ENCODE data around the gene ARL14EPL. TPM values are rescaled to one million over a fixed set of nuclear protein-coding genes. Genes with fewer than 3 reads are reported as not detected.
A peak's percentile ranks its signal among the peaks of the same experiment; 100 is the strongest.

The ARL14EPL gene
- total RNA-seq, 1 donor from 2014 or later, result not detected

DNA sequence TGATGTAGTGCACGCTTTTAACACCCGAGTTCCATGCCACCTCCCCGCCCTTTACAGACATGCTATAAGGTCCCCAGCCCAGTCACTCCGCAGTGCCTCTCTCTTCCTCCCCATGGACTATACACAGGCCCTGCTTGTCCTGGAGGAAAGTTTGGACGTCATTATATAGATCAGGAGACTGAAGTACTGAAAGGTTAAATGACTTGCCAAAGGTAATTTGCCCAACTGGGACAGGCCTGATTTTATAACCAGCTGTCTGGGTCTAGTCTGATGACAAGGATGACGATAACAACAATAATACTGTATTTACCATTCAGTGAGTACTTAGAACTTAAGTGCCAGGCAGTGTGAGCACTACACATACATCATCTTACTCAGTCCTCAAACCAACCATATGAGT is 36.9 kb upstream of the ARL14EPL start:
- Histone ChIP-seq H3K27me3 (ENCODE audit: insufficient read depth, low read length) (no peaks in the 10 kb centered on the region), H3K9me3 (ENCODE audit: insufficient read depth, low read depth, low read length) (no peaks in the 10 kb centered on the region), H3K36me3 (ENCODE audit: insufficient read depth, low read length) (no peaks in the 10 kb centered on the region), H2AFZ (ENCODE audit: low read depth, low read length) (no peak overlapping the region), H3K79me2 (ENCODE audit: insufficient read depth, low read length) (no peaks in the 10 kb centered on the region), H3K27ac (ENCODE audit: low read depth, low read length) (no peak overlapping the region), H3K9ac (ENCODE audit: low read length) (no peak overlapping the region), H3K4me3 (ENCODE audit: insufficient read depth, low read depth, low read length) (no peak overlapping the region), H3K4me1 (ENCODE audit: insufficient read depth, low read length) (no peaks in the 10 kb centered on the region), H4K20me1 (ENCODE audit: insufficient read depth, low read length) (no peaks in the 10 kb centered on the region), H3K4me2 (ENCODE audit: low read length) (no peak overlapping the region)
- H3K4me1 Mint-ChIP-seq (ENCODE audit: low read depth, unreplicated experiment), result no peaks in the 10 kb centered on the region
- H3K27me3 Mint-ChIP-seq (ENCODE audit: low read depth, unreplicated experiment), result no peaks in the 10 kb centered on the region
- TF ChIP-seq EZH2 (IDR thresholded peaks at IDR 0.05; ENCODE audit: insufficient read depth, low read length), result no peak
- TF ChIP-seq, protein P1, sequence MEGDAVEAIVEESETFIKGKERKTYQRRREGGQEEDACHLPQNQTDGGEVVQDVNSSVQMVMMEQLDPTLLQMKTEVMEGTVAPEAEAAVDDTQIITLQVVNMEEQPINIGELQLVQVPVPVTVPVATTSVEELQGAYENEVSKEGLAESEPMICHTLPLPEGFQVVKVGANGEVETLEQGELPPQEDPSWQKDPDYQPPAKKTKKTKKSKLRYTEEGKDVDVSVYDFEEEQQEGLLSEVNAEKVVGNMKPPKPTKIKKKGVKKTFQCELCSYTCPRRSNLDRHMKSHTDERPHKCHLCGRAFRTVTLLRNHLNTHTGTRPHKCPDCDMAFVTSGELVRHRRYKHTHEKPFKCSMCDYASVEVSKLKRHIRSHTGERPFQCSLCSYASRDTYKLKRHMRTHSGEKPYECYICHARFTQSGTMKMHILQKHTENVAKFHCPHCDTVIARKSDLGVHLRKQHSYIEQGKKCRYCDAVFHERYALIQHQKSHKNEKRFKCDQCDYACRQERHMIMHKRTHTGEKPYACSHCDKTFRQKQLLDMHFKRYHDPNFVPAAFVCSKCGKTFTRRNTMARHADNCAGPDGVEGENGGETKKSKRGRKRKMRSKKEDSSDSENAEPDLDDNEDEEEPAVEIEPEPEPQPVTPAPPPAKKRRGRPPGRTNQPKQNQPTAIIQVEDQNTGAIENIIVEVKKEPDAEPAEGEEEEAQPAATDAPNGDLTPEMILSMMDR (IDR thresholded peaks at IDR 0.05; ENCODE audit: insufficient read depth, low read depth, low read length), result no peak
- FAIRE-seq (no peak), DNase-seq (ENCODE audit: low read depth) (no peak)
- H3K36me3 Mint-ChIP-seq (ENCODE audit: low read depth, unreplicated experiment), result no peaks in the 10 kb centered on the region
- H3K4me3 Mint-ChIP-seq (ENCODE audit: unreplicated experiment), result no peak overlapping the region
- no peak overlapping the region for H3K27ac Mint-ChIP-seq (ENCODE audit: unreplicated experiment)
- H3K9me3 Mint-ChIP-seq (ENCODE audit: unreplicated experiment), result no peaks in the 10 kb centered on the region

DNA sequence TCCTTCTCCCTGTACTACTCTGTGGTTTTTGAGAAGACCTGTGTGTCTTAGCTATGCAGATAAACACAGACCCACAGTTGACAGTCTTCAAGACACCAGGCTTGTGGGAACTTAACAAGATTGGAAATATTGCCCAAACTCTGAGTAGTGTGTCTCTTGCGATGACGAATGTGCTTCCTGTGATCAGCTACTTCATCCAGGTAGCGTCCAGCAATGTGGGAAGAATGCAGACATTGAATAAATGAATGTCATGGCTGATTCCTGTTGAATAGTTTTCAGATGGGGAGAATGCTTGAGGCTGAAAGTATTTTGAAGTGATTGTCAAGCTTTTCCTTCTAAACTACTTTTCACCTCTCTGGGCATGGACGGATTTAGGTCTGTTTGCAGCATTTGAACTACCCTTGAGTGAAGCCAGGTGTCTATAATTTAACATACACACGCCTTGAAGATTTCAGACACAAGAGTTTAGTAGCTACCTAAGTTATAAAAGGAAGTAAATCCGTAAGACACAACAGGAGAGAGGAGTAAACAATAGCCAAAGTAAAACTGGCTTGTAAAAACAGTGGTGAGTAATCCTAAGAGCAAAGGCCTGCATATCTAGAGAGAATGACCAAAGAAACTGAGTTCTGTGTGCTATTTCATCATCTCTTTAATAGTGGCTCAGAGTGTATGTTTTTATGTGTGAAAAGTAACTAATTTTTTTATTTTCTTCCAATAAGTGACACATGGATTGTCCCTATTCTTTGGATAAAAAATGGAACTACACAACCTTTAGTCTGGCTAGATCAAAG is 30.0 kb upstream of the ARL14EPL start:
- Mint-ChIP-seq H3K4me3 (ENCODE audit: unreplicated experiment) (no peak overlapping the region), H3K9me3 (ENCODE audit: unreplicated experiment) (no peaks in the 10 kb centered on the region), H3K4me1 (ENCODE audit: low read depth, unreplicated experiment) (peaks cover 8% of the 10 kb centered on the region), H3K36me3 (ENCODE audit: low read depth, unreplicated experiment) (no peaks in the 10 kb centered on the region), H3K27me3 (ENCODE audit: low read depth, unreplicated experiment) (no peaks in the 10 kb centered on the region), H3K27ac (ENCODE audit: unreplicated experiment) (no peak overlapping the region)
- Histone ChIP-seq H3K4me3 (ENCODE audit: insufficient read depth, low read depth, low read length) (no peak overlapping the region), H3K4me2 (ENCODE audit: low read length) (no peak overlapping the region), H3K27ac (ENCODE audit: low read depth, low read length) (no peak overlapping the region), H2AFZ (ENCODE audit: low read depth, low read length) (no peak overlapping the region), H3K27me3 (ENCODE audit: insufficient read depth, low read length) (no peaks in the 10 kb centered on the region), H3K9me3 (ENCODE audit: insufficient read depth, low read depth, low read length) (no peaks in the 10 kb centered on the region), H3K4me1 (ENCODE audit: insufficient read depth, low read length) (no peaks in the 10 kb centered on the region), H4K20me1 (ENCODE audit: insufficient read depth, low read length) (no peaks in the 10 kb centered on the region), H3K9ac (ENCODE audit: low read length) (no peak overlapping the region), H3K79me2 (ENCODE audit: insufficient read depth, low read length) (no peaks in the 10 kb centered on the region), H3K36me3 (ENCODE audit: insufficient read depth, low read length) (no peaks in the 10 kb centered on the region)
- TF ChIP-seq, protein P1 (IDR thresholded peaks at IDR 0.05; ENCODE audit: insufficient read depth, low read depth, low read length), result no peak
- TF ChIP-seq EZH2 (IDR thresholded peaks at IDR 0.05; ENCODE audit: insufficient read depth, low read length), result no peak
- FAIRE-seq (no peak), DNase-seq (ENCODE audit: low read depth) (peak; percentile 12)

DNA sequence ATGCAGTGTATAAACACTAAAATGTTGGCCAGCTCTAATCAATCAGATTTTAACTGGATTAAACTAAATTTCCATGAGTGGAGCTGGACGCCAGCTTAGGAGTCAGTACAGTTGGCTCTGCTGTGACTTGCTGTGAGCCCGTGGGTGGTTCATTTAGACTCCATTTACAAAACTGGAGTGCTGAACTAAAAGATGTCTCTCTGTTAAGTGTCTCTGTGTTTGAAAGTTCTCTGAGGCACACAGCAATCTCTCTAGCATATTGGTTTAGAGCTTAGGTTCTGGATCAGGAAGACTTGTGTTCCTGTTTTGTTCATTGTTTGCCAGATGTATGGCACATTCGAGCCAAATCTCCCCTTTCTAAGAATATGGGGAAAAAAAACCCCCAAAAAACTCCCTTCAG is 28.0 kb upstream of the ARL14EPL start:
- Histone ChIP-seq H3K27ac (ENCODE audit: low read depth, low read length) (no peak overlapping the region), H4K20me1 (ENCODE audit: insufficient read depth, low read length) (no peaks in the 10 kb centered on the region), H3K4me3 (ENCODE audit: insufficient read depth, low read depth, low read length) (no peak overlapping the region), H2AFZ (ENCODE audit: low read depth, low read length) (no peak overlapping the region), H3K36me3 (ENCODE audit: insufficient read depth, low read length) (no peaks in the 10 kb centered on the region), H3K9ac (ENCODE audit: low read length) (no peak overlapping the region), H3K4me1 (ENCODE audit: insufficient read depth, low read length) (no peaks in the 10 kb centered on the region), H3K9me3 (ENCODE audit: insufficient read depth, low read depth, low read length) (no peaks in the 10 kb centered on the region), H3K79me2 (ENCODE audit: insufficient read depth, low read length) (no peaks in the 10 kb centered on the region), H3K27me3 (ENCODE audit: insufficient read depth, low read length) (no peaks in the 10 kb centered on the region), H3K4me2 (ENCODE audit: low read length) (no peak overlapping the region)
- TF ChIP-seq, protein P1 (IDR thresholded peaks at IDR 0.05; ENCODE audit: insufficient read depth, low read depth, low read length), result no peak
- TF ChIP-seq EZH2 (IDR thresholded peaks at IDR 0.05; ENCODE audit: insufficient read depth, low read length), result no peak
- Mint-ChIP-seq H3K36me3 (ENCODE audit: low read depth, unreplicated experiment) (no peaks in the 10 kb centered on the region), H3K4me3 (ENCODE audit: unreplicated experiment) (no peak overlapping the region), H3K4me1 (ENCODE audit: low read depth, unreplicated experiment) (peaks cover 8% of the 10 kb centered on the region), H3K27me3 (ENCODE audit: low read depth, unreplicated experiment) (no peaks in the 10 kb centered on the region), H3K9me3 (ENCODE audit: unreplicated experiment) (no peaks in the 10 kb centered on the region), H3K27ac (ENCODE audit: unreplicated experiment) (no peak overlapping the region)
- DNase-seq (ENCODE audit: low read depth) (no peak), FAIRE-seq (no peak)
